ENCODE measurements around the gene BMP6. TPM values are rescaled to one million over a fixed set of nuclear protein-coding genes. Genes with fewer than 3 reads are reported as not detected.

Gene BMP6
- total and polyA plus RNA-seq, 2 of the 8 experiments (the other 6 are each of a cell fraction or from before 2014, with no cell fraction given): 2.0 to 2.1 TPM

DNA sequence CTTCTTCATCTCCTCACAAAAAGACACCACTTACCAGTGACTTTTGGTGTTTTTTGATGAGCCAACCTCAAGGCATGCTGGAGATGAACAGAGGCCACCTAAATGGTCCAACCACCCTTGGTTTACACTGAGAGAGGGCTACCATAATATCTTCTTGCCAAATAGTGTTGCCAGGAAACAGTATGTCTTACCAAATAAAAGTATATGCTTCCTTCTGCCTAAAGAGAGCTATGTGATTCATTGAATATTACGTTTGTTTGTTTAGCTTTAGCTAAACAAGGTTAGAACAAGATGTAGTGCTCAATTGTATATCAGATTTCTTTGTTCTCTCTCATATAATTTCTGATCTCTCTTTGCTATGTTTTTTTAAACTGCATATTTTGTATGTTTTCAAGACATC is 40.6 kb upstream of the BMP6 start (continued):
- TF ChIP-seq TEAD4 (IDR thresholded peaks at IDR 0.05; ENCODE audit: low read depth, low read length): no peak
- no peak for TF ChIP-seq KDM4A (IDR thresholded peaks at IDR 0.05; ENCODE audit: low read depth, low read length, severe bottlenecking)
- no peak for TF ChIP-seq MAX (IDR thresholded peaks at IDR 0.05)
- TF ChIP-seq CHD1 (IDR thresholded peaks at IDR 0.05; ENCODE audit: low read depth, low read length): no peak
- no peak for TF ChIP-seq PHF8 (conservative IDR thresholded peaks at IDR 0.05; ENCODE audit: low read depth, low read length)
- no peak for TF ChIP-seq SRF (IDR thresholded peaks at IDR 0.05; ENCODE audit: low read depth, low read length)
- no peak for TF ChIP-seq SIX5 (IDR thresholded peaks at IDR 0.05; ENCODE audit: low read depth, low read length)
- TF ChIP-seq TAF1 (IDR thresholded peaks at IDR 0.05; ENCODE audit: low read depth, low read length): no peak
- TF ChIP-seq HDAC6 (IDR thresholded peaks at IDR 0.05; ENCODE audit: low read depth, low read length): no peak

Measured in H1 (cell line).